ENCODE data around the gene MPZL1.

GRCh38 chr1:167734227-167734626 is 12.4 kb downstream of the MPZL1 start:
- TF ChIP-seq CTCF (conservative IDR thresholded peaks at IDR 0.05) (no peak), ZFX (IDR thresholded peaks at IDR 0.05) (no peak)

All from C4-2B (cell line).